ENCODE measurements around the gene ONECUT3.

Gene ONECUT3

DNA sequence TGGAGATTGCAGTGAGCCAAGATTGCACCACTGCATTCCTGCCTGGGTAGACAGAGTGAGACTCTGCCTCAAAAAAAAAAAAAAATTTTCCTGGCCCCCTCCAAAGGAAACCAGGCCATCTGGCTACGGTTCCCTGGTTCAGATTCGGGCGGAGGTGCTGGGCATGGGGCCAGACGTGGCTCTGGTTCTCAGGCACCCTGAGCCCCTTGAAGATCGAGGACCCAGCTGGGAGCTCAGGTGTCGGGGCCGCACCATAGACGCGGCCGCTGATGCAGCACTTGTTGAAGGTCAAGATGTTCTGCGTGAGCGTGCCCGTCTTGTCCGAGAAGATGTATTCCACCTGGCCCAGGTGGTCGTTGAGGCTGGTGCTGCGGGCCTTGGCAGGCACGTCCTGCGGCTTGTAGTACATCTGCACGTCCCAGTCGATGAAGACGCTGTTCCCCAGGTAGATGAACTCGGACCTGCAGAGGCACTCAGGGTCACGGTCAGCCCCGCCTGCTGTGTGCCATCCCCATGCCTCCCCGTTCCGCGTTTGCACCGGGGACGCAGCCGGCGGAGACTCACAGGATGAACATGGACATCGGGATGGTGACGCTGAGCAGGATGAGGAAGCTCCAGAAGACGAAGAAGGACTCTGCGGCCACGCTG, 46.5 kb downstream of the ONECUT3 start:
- no peak for DNase-seq

DNA sequence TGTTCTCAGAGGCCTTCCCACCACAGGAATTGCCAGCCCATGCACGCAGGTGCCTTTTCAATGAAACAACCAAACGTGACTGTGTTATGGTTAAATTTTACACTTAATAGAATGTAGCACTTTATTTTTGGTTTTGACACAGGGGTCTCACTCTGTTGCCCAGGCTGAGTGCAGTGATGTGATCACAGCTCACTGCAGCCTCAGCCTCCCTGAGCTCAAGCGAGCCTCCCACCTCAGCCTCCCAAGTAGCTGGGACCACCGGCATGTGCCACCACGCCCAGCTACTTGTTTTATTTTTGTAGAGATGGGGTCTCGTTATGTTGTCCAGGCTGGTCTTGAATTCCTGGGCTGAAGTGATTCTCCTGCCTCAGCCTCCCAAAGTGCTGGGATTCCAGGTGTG, 51.6 kb downstream of the ONECUT3 start:
- no peak for DNase-seq

DNA sequence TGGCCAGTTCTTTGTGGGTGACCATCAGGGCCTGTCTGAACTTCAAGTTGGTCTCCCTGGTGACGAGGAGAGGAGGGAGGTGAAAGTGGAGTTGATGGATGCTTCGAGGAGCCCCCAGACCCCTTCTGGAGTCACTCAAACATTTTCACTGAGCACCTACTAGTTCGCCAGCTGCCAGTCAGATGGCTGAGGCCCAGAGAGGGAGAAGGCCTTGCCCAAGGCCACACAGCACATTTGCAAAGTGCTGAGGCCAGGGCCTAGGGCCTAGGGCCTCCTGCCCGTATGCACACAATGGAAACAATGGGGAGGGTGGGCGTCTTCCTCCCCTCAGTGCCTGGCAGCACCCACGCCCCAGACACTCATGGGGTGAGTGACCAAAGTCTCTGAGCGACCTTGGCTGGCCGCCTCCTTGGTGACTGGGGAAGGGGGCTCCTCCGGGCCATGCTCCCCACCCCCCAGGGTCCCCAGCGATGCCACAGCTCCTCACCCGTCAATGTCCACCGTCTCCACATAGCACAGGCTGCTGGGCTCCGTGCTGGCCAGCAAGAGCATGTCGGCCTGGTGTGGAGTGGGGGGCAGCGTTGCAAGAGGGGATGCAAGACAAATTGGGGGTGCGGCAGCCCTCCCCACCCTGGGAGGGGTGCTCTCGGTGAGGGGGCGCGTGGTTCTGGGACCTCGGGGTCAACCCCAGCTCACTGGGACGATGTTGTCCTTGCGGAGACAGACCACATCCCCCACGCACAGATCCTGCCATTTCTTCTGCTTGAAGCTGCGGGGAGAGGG, 52.3 kb downstream of the ONECUT3 start:
- DNase-seq, result no peak

DNA sequence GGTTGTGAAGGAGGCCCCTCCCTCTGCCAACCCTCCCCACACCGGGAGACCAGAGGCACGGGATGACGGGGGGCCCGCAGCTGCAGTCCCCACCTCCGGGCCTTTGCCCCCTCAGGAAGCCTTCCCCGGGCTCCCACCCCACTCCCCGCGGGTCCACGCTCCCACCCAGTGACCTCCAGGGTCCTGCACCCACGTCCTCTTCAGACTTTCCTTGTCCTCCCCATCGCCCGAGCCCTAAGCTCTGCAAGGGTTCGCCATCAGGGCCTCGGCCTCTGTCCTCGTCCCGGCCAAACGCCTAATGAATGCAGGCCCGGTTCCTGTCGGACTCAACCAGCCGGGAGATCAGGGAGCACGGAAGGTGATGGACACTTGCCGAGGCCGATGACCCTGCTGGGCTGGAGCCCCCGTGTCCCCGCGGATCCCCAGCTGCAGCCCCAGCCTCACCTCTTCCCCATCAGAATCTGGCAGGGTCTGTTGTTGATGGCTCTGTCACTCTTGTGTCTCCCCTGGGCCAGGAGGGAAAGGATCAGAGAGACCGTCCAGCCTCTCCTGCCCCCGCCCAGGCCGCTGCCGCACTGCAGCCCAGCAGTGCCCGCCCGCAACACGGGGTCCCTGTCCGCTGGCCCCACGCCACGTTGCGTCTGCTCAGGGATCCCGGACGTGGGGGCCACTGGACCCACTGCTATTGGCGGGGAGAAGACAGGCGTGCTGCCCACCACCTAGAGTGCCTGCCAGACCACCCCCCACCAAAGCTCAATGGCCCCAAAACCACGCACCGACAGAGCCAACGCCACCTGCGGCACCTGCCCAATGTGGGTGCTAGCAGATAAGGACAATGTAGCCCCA, 53.1 kb downstream of the ONECUT3 start:
- no peak for DNase-seq

DNA sequence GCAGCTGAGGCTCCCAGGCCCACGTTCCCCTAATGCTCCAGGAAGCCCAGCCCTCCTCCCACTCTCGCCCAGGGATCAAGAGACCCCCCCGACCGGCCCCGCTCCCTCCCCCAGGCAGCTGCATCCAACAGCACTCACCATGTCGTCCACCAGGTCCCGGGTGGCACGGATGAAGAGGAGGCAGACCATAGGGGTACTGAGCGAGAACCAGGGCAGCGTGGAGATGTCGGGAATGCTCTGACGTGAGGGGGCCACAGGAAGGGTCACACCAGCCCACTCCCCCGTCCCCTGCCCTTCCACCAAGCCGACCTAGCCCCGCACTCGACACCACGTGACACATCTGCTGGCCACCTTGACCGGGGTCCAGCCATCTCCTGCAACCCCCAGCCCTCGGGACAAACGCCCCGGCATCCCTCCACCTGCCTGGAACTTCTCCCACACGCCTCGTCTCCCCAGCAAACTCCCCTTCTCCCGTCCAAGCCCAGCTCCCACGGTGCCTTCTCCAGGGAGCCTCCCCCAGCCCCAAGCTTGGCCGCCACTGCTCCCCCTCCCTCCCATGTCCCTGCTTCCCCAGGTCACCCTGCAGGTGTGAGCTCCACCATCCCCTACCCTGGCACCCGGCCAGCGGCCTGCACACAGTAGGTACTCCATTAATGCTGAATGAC, 53.9 kb downstream of the ONECUT3 start:
- no peak for DNase-seq

DNA sequence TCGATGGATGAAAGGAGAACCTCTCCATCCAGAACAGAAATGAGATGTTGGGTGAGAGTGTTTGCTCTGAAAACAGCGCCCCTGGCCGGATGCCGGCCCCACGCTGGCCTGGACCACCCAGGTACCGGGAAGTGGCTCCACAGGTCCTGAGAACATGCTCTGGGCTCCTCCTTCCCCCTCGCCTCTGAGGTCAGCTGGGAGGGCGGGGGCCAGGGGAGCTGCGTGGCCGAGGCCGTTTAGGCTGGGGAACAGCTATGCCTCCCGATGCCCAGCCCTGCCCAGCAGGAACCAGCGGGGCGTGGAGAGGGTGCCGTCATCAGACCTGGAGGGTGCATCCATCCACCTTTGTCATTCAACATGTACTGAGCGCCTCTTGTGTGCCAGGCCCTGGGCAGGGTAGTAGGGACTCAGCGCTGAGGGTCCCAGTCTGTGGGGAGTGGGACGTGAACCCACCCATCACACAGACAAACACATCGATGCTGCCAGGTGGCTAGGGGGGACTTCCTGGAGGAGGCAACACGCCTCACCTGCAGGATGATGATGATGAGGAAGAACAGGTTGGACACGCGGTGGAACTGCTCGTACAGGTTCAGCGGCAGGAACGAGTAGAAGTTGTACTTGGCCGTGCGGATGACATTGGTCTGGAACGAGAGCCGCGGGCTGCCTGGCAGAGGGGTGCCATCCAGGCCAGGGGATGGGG, 54.5 kb downstream of the ONECUT3 start:
- DNase-seq, result no peak

DNA sequence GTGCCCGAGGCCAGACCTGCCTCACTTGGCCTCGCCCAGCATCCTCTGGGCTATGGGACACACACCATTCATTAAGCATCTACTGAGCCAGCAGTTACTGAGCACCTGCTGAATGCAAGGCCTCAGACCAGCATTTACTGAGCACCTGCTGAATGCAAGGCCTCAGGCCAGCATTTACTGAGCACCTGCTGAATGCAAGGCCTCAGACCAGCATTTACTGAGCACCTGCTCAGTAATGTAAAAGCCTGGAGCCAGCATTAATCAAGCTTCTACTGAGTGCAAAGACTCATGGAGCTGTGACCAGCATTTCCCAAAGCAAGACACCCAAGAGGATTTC, 55.1 kb downstream of the ONECUT3 start:
- no peak for DNase-seq

DNA sequence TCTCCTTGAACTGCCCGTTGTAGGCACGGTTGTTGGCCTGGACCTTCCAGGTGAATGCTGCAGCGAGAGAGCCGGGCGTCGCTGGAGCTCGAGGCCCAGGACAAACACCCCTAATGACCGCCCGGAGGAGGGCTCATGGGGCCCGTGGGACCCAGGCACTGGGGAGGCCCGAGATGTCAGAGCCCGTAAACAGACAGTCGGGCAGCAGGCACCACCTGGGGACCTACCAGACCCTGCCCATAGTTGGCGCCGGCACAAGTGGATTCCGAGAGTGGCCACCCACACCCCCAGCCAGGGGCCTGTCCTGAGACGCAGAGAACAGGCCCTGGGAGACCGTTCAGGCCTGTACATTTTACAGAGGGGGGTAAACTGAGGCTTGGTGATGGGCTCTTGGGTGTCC, 56.4 kb downstream of the ONECUT3 start:
- no peak for DNase-seq

DNA sequence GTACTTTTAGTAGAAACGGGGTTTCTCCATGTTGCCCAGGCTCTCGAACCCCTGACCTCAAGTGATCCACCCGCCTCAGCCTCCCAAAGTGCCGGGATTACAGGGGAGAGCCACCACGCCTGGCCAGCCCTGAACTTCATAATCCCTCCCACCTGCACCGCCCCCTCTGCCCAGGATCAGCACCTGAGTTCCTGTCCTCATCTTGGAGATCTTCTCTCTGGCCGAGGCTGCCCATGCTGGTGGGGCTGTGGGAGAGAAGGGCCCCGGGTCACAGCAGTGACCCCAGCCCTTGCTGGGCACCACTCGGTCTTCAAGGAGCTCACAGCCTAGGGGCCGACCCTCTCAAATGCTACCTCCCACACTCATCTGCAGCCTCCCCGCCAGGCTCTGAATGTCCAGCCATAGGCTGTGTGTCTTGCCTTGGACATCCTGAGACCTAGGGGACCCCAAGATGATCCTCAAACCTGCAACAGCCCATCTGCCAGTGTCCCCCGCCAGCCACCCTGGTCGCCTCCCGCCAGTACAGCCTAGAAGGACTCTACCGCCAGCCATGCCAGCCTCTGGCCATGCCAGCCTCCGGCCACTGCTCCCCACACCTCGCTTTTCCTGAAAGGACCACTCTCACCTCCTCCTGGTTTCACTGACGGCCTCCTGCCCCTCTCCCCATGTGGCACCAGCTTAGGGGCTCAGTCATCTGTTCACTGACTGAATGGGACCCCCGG, 57.3 kb downstream of the ONECUT3 start:
- no peak for DNase-seq

DNA sequence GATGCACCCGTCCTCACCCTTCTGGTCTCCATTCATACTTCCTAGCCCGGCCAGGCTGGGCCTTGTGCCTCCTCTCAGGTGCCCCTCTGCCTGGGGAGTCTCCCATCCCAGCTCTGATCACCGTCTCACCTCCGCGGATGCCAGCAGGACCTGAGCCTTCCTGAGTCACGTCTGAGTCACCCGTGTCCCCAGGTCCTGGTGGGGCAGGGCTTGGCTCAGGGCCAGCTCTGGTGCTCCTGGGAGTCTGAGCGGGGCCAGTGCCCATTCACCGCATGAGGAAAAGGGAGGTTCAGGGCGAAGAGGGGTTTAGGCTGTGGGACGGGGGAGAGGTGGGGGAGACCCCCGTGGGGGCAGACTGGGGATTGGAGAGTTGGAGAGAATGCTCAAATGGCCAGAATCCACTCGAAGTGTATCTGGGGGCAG, 58.2 kb downstream of the ONECUT3 start:
- no peak for DNase-seq

DNA sequence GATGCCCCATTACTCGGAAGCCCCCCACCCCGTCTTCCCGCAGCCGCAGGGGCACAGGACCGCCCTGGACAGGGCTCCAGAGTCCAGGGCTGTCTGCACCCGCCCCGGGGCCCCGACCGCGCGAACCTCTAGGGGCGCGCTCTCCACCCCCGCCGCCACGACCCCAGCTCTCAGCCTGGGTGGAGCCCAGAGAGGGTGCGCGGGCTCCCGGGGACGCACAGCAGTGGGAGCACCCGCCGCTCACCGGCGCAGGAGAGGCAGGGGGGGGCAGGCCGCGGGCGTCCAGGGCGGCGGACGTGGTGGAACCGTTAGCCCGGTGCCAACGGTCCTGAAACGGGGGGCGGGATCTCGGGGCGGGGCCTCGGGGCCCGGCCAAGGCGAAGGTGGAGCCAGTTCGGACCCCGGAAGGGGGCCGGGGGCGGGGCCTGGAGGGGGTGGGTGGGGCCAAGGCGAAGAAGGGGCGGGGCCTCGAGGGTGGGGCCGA, 58.7 kb downstream of the ONECUT3 start, which contains the start of gene ATP8B3:
Gene ATP8B3, minus strand, starts transcription at position 335 of the 484 bp plus-strand sequence. CDS start 540 bp downstream, outside the sequence.
- DNase-seq, result no peak

DNA sequence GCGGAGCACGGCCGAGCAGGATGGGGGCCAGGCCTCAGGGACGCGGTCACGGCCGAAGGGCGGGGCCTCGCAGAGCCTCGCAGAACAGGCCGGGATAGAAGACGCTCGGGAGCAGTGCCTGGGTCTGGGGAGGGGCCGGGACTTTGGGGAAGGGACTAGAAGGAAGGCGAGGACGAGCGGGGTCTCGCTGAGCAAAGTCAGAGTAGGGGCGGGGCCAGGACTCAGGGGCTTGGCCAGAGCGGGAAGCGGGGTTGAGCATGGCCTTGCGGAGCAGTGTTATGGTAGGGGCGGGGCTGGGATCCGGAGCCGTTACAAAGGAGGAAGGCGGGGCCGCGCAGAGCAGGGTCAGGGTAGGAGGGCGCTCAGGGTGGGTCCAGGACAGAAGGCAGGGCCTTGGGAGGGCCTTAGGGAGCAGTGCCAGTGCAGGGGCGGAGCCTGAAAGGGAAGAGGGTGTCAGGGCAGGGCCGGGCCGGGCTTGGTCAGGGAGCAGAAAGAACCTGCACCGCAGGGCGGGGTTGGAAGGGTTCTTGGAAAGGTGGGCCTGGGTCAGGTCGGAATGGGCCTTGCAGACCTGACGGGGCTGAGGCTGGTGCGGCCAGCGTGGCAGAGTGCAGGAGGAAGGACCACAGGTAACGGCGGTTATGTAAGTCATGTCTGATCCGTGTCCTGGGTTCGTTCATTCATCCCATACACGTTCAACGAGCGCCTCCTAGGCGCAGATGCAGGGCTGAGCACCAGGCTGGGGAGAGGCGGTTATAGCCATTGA, 59.3 kb downstream of the ONECUT3 start:
- DNase-seq, result peak; percentile 86

DNA sequence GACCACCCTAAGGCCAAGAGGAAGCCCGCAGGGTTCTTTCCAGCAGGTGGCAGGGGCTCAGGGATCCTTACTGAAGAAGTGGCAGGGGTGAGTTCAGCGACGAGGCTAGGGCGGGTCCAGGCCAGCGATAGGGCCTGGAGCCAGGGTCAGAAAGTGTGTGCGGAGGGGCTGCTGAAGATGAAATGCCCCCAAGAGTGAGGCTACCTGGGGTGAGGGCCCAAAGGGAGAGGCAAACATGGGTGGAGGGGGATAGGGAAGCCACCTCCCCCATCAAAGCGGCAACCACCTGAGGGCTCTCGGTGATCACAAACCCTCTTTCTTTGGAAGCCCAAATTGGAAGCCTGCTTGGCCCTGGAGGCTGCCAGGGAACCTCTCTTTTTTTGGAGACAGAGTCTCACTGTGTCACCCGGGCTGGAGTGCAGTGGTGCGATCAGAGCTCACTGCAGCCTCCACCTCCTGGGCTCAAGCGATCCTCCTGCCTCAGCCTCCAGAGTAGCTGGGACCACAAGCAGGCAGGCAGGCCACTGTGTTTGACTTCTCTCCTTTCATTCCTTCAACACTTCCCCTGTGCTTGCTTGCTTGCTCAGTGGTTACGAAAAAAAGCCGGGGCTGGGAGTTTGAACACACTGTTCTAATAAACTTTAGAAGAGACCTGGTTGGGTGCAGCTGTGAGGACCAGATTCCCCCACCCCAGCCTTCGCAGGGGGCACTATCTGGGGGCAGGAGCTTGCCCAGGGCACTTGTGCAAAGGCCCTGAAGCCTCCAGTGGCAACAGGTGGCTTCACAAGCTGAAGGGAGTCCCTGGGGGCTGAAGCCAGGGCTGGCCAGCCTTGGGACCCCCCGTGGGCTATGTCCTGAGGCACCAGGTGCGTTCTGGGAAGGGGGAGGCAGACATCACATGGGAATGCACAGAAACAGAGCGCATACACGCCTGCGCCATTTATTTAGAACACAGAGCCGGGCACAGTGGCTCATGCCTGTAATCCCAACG, 60.2 kb downstream of the ONECUT3 start:
- DNase-seq, result no peak

DNA sequence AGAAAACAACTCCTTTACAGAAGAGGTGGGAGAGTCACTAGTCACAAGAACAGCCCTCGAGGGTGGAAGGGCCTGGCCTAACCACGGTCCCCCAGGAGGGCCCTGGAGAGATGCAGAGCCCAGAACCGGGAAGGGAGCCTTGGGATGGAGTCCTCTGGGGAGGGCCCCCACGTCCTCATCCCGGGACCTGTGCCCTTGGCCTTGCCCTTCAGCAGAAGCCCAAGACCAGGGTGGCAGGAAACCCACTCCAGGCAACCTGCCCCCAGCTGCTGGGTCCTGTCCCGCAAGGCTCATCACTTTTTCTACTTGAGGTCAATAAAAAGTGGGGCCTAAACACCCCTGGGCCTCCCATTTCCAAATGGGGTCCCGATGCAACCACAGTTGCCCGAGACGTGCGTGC, 61.1 kb downstream of the ONECUT3 start:
- DNase-seq, result no peak

DNA sequence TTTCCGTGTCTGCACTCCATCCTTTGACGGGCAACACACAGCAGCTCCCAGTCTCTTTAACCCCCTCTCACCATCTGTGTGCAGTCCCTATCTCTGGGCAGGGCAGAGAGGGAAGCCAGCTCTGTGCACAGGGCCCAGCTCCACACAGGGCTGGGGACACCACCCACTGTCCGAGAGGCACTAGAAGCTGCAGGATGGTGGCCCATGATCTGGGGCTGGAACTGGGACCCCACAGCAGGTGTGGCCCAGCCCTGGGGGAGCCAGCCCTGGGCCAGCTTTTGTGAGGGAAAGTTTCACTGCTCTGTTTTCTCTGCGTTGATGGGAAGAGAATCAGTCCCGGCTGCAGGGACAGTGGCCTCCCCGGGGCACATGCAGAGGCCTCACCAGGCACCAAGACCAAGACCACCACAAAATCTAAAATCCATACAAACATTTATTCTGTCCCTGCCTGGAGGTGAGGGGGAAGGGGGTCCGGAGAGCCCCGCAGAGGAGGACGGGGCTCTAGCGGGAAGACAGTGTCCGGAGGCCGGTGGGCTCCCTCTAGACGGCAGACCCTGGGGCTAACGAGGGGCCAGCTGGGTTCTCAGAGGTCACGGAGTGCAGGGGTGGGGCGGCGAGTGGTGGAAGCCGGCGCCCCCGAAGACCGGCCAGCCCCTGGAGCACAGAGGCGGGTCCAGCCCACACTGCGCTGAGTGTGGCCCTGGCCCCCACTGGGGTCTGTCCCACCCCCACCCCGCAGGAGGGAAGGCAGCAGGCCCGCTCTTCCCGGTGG, 61.7 kb downstream of the ONECUT3 start:
- no peak for DNase-seq

DNA sequence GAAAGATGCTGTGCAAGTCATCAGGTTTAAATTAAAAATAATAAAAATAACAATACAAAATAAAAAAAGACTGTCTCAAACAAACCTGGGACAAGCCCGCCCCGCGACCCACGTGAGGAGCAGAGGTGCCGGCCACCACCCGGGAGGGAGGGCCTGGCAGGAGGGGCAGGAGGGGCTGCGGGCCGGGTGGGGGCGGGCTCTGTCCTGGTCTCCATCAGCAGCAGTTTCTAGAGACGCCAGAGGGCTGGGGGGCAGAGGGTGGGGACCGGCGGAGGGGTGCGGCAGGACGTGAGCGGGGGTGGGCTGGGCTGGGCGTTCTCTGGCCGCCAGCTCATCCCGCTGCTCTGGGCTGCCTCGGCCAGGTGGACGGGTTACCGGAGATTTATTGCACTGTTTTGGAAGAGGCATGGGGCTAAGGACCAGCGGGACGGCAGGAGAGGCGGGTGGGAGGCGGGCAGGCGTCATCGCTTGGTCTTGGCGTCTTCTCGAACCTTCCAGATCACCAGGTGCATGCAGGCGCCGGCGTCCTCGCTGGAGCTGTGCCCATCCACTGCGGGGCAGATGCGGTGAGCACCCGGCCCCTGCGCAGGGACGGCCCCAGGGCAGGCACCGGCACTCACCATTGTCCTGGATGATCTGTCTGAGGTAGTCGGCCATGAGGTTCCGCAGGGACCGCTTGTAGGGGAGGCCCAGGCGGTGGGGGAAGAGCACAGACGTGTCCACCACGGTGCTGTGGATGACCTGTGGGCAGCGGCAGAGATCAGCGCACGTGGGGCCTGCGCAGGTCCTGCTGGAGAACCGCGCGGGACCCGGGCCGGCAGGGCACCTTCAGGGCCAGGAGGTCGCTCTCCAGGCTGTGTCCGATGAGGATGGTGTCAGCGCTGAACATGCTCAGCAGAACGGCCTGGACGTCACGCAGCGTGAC, 62.6 kb downstream of the ONECUT3 start:
- no peak for DNase-seq

DNA sequence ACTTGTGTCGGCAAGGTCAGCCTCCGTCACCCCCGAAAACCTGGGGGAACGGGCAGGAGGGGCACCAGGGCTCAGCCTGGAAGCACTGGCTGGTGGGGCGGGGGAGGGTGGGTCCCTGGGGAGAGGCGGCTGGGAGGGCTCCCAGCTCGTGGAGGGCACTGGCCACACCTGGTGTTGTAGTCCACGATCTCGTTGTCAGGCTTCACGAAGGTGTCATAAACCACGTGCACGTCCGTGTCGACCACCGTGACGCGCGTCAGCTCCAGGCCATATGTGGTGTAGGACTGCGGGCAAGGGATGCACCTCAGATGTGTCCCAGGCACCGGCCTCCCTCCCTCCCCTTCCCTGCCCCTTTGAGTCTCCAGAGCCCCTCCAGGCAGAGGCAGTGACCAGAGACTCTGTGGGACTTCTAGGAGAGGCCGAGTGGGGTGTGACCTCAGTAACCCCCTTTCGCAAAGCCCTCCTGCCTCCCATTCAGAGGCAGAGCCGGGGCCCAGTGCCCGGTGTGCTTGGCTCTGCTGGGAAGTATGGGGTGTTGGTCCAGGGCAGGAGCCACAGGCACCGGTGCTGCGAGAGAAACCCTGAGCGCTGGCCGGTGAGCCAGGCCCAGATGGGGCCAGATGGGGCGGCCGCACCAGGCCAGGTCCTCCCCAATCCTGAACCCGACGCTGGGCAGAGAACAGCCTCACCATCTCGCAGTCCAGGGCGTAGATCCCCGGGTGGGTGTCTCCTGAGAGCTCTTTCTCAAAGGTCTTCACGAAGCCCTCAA, 63.4 kb downstream of the ONECUT3 start:
- no peak for DNase-seq
